Measurements from ENCODE around the gene KDM2A. TPM values are rescaled to one million over a fixed set of nuclear protein-coding genes. Genes with fewer than 3 reads are reported as not detected.
"Not testable (repeated sequence)": the region's sequence is repeated elsewhere in the genome, so short reads cannot be mapped to it uniquely, and the experiment has no call there.

Gene KDM2A
- total RNA-seq, 1 experiment from 2014 or later, result 50.4 TPM

GRCh38 chr11:67260885-67261639 lies 142.0 kb downstream of the KDM2A start:
- ChIA-PET POLR2A (interaction anchor here (0.6 to 1.9 kb wide), 3 partner anchors 21 to 114 kb away, joined by 3 to 7 read pairs (median 5); no protein-coding TSS in a partner anchor), RAD21 (ENCODE audit: low non-redundant PET in 1 of 2, low total read pairs in 2 of 2, uncharacterized antibody in 2 of 2, unreplicated experiment in 2 of 2) (interaction anchor here in 1 of 2 experiments (0.6 to 1.6 kb wide), 4 partner anchors 56 to 121 kb away, joined by 3 to 11 read pairs (median 4); no protein-coding TSS in a partner anchor), CTCF (interaction anchor here (0.6 to 4.2 kb wide), 18 partner anchors 8 to 211 kb away, joined by 3 to 60 read pairs (median 4); partner anchors contain the start of gene SSH3)
- Histone ChIP-seq H3K4me1 (ENCODE audit: control insufficient read depth in 1 of 2, insufficient read depth in 2 of 2, low read length in 2 of 2) (peaks cover 9 to 34% of the 10 kb centered on the region in 2 experiments; a peak in 3 of 4 replicates), H3K4me3 (replicated peaks in 1 of 2; ENCODE audit: low read depth in 1 of 2, low read length in 2 of 2) (peak overlapping the region; percentile 32 to 51), H2AFZ (ENCODE audit: low read depth, low read length, poor library complexity, severe bottlenecking) (peak overlapping the region; percentile 97), H3K4me2 (ENCODE audit: low read length) (peak overlapping the region; percentile 90), H3K9ac (ENCODE audit: low read length) (peak overlapping the region; percentile 54; the same call in 1 of the 2 replicates)
- H3K27ac ChIP-seq (ENCODE audit: low read depth, low read length); H3K79me2 ChIP-seq (ENCODE audit: insufficient read depth, low read length); H4K20me1 ChIP-seq (ENCODE audit: insufficient read depth); H3K9me2 ChIP-seq (ENCODE audit: insufficient read depth); DNase-seq (ENCODE audit: low read depth, low spot score); BruUV-seq (replicated peaks); H3K27me3 ChIP-seq (ENCODE audit: insufficient read depth, low read length); H3K36me3 ChIP-seq (ENCODE audit: control insufficient read depth in 1 of 2, insufficient read depth in 2 of 2, low read length in 2 of 2); H3K9me3 ChIP-seq (ENCODE audit: control insufficient read depth in 1 of 2, insufficient read depth in 1 of 2, low read depth in 1 of 2, low read length in 2 of 2); intact Hi-C loops (cut with micrococcal nuclease): not testable (repeated sequence)
- peak; percentile 57 for ATAC-seq
- peak; percentile 21; the same call in 1 of the 2 replicates for TF ChIP-seq POLR2AphosphoS5 (IDR thresholded peaks at IDR 0.05; ENCODE audit: low read depth, low read length)

DNA sequence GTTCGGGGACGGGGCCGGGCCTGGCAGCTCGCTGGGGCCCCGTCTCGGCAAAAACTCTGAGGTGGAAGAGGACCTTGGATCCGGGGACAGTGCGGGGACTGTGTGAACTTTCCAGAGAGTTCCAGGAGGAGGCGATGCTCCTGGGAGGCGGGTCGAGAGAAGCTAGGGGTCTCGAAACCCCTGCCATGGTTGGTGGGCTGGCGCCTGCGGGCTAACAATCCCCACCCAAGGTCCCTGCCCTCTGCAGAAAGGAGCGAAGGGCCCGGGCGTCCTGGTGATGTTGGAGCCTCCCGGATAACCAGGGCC lies 142.5 kb downstream of the KDM2A start:
- POLR2A ChIA-PET, result interaction anchor here (0.6 to 1.9 kb wide), 4 partner anchors 22 to 113 kb away, joined by 3 to 7 read pairs (median 4); no protein-coding TSS in a partner anchor
- peak overlapping the region in 1 of 2 experiments; percentile 51; a peak in 2 of 4 replicates for H3K4me3 ChIP-seq (replicated peaks in 1 of 2; ENCODE audit: low read depth in 1 of 2, low read length in 2 of 2)
- H2AFZ ChIP-seq (ENCODE audit: low read depth, low read length, poor library complexity, severe bottlenecking), result no peak overlapping the region
- H3K36me3 ChIP-seq (ENCODE audit: control insufficient read depth in 1 of 2, insufficient read depth in 2 of 2, low read length in 2 of 2), result no peaks in the 10 kb centered on the region; a peak in 1 of 4 replicates
- H3K27me3 ChIP-seq (ENCODE audit: insufficient read depth, low read length), result no peaks in the 10 kb centered on the region
- peak overlapping the region; percentile 90 for H3K4me2 ChIP-seq (ENCODE audit: low read length)
- ATAC-seq (no peak; the same call in 1 of the 2 replicates), DNase-seq (ENCODE audit: low read depth, low spot score) (no peak)
- TF ChIP-seq RAD21 (IDR thresholded peaks at IDR 0.05; ENCODE audit: low read depth) (no peak), CEBPB (IDR thresholded peaks at IDR 0.05; ENCODE audit: low read depth) (no peak), FOSL1 (IDR thresholded peaks at IDR 0.05; ENCODE audit: low read depth) (no peak), CTCF (IDR thresholded peaks at IDR 0.05 in 2 of 3, conservative IDR thresholded peaks at IDR 0.05 in 1 of 3; ENCODE audit: borderline replicate concordance in 1 of 3, insufficient read depth in 1 of 3, low read depth in 2 of 3, low read length in 2 of 3) (peak in 2 of 3 experiments; percentile 41 to 50; a peak in 4 of 6 replicates), CBX3 (IDR thresholded peaks at IDR 0.05; ENCODE audit: low read depth) (no peak)
- peaks cover 9 to 35% of the 10 kb centered on the region in 2 experiments; a peak in 3 of 4 replicates for H3K4me1 ChIP-seq (ENCODE audit: control insufficient read depth in 1 of 2, insufficient read depth in 2 of 2, low read length in 2 of 2)
- no peak overlapping the region for H3K9ac ChIP-seq (ENCODE audit: low read length)
- CTCF ChIA-PET, result interaction anchor here (0.6 to 4.2 kb wide), 21 partner anchors 8 to 212 kb away, joined by 3 to 60 read pairs (median 4); partner anchors contain the start of gene SSH3
- H3K79me2 ChIP-seq (ENCODE audit: insufficient read depth, low read length), result peaks cover under 1% of the 10 kb centered on the region; the same call in 1 of the 2 replicates
- intact Hi-C loops (cut with micrococcal nuclease), result no loop called here
- RAD21 ChIA-PET (ENCODE audit: low non-redundant PET in 1 of 2, low total read pairs in 2 of 2, uncharacterized antibody in 2 of 2, unreplicated experiment in 2 of 2), result interaction anchor here (0.6 to 1.6 kb wide), 6 partner anchors 56 to 121 kb away, joined by 3 to 11 read pairs (median 4); no protein-coding TSS in a partner anchor
- no peak overlapping the region for H3K27ac ChIP-seq (ENCODE audit: low read depth, low read length)
- H3K9me3 ChIP-seq (ENCODE audit: control insufficient read depth in 1 of 2, insufficient read depth in 1 of 2, low read depth in 1 of 2, low read length in 2 of 2), result no peaks in the 10 kb centered on the region
- no peaks in the 10 kb centered on the region for H3K9me2 ChIP-seq (ENCODE audit: insufficient read depth)
- no TSS peak for BruUV-seq (replicated peaks)
- no peaks in the 10 kb centered on the region for H4K20me1 ChIP-seq (ENCODE audit: insufficient read depth)

All from HCT116 (cell line).